ENCODE data around the gene ATP2B2.

ATP2B2 gene

GRCh38 chr3:10328460-10329071, 176.8 kb downstream of the ATP2B2 start:
- no peak for DNase-seq (ENCODE audit: low read depth)

DNA sequence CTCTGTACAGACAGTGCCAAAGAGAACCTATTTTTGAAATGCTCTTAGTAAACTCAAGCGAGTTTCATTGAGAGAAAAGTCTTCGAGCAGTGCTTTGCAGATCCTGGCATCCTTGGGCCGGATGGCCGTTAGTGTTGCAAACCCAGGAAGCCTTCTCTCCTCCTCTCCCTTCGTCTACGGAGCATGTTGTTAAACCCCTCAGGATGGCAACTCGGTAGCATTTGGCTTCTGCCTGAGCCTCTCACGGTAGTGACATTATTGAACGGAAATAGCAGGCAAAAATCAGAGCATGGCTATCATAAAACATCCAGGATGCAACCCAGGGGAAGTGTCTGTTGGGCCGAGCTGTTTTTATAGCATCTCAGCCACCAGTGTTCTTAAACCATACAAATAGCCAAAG, 177.8 kb downstream of the ATP2B2 start:
- DNase-seq (ENCODE audit: low read depth) = no peak

DNA sequence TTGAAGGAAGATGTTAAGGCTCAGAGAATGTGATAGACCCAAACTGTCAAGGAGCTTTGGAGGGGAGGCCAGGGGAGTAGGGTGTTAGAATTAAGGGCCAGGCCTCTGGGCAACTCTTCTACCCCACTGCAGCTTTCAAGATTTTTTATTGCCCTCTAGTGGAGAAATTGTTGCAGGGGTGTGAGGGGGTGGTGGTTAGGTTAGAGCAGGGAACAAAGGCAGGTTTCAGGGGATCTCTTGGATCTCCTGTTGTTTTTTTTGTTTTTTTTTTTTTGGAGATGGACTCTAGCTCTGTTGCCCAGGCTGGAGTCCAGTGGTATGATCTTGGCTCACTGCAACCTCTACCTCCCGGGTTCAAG, 183.1 kb downstream of the ATP2B2 start:
- DNase-seq (ENCODE audit: low read depth) = no peak

- DNase-seq (ENCODE audit: low read depth) = no peak
Observed at GRCh38 chr3:10321630-10322351, 183.6 kb downstream of the ATP2B2 start.

- no peak for DNase-seq (ENCODE audit: low read depth)
Observed at GRCh38 chr3:10320320-10320677, 185.1 kb downstream of the ATP2B2 start.

- peak; percentile 19 for DNase-seq (ENCODE audit: low read depth)
Observed at GRCh38 chr3:10319804-10320203, 185.6 kb downstream of the ATP2B2 start.

GRCh38 chr3:10319251-10319650, 186.1 kb downstream of the ATP2B2 start:
- DNase-seq (ENCODE audit: low read depth) = no peak

GRCh38 chr3:10317961-10318350, 187.4 kb downstream of the ATP2B2 start:
- no peak for DNase-seq (ENCODE audit: low read depth)

DNA sequence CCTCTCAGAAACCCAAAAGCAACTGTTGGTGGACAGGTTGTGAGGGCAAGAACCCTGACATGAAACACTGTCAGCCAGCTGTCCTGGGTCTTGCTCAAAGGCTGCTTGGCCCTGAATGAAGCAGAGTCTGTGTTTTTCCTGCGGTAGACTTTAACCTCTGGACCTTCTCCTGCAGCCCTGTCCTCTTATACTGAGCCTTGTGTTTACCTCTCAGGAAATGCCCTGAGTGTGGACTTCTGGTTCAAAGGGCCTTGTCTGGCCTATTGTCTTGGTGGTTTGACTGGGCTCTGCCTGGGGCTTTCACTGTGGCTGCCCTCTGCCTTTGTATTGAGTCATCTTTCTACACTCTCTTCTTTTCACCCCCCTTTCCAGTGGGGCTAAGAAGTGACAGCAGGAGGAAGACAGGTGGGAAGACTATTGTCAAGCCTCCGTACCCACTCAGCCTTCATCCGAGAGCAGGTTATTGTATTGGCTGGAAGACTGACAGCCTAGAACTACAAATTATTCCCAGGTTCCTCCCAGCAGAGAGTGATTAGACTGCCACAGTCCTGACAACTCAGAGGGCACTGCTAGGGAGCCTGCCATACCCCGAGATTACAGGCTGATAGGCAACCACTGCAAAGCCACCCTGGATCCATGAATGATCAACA, 187.9 kb downstream of the ATP2B2 start:
- DNase-seq (ENCODE audit: low read depth) = no peak

GRCh38 chr3:10315771-10316344, 189.5 kb downstream of the ATP2B2 start:
- DNase-seq (ENCODE audit: low read depth) = no peak

DNA sequence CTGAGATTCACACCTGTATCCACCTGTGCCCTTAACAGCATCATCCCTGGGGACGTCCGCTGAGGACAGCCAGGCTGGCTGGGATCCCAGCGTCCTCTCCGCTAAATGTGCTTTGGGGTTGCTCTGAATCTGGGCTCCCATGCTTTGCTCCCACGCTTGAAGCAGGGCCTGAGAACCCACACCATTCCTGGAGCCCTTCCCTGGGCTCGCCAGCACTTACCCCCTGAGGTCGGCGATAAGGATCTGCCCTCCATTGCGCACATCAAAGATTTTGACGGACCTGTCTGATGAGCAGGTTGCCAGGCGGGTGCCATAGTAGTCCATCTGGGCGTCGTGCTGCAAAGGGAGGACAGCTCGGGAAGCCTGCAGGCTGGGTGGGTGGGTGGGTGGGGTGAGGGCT, 190.3 kb downstream of the ATP2B2 start:
- no peak for DNase-seq (ENCODE audit: low read depth)

DNA sequence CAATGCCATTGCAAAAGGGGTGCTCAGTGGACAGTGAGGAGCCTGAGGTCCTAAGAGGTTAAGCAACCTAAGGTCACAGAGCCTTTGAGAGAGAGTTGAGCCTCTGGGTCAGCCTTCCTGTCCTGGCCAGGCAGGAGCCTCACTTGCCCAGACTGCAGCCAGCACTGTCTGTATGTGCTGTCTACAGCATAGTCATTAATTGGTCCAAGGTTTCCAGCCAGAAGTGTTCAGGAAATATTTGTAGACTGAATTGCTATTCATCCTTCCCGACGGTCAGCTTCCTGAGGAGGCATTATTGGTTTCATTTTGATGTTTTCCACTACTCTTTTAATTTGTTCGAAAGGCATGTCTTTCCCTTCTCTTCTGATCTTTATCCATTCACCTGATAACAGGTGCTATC, 192.5 kb downstream of the ATP2B2 start:
- no peak for DNase-seq (ENCODE audit: low read depth)

DNA sequence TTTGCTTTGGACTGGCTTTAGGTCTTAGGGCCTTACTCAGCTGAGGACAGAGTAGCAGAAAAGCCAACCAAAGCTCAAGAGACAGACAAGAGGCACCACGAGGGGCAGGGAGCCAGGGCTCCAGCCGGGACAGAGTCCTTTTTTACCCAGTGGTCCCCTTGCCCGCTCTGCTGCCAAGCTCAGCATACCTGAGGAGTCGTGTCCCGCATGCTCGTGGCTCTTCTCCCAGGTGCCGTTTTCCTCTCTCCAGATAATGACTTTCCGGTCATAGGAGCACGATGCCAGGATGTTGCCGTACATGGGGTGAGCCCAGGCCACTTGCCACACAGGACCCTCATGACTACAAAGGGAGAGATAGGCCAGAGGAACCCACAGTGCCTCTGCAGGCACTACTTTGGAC, 193.0 kb downstream of the ATP2B2 start:
- DNase-seq (ENCODE audit: low read depth) = no peak

DNA sequence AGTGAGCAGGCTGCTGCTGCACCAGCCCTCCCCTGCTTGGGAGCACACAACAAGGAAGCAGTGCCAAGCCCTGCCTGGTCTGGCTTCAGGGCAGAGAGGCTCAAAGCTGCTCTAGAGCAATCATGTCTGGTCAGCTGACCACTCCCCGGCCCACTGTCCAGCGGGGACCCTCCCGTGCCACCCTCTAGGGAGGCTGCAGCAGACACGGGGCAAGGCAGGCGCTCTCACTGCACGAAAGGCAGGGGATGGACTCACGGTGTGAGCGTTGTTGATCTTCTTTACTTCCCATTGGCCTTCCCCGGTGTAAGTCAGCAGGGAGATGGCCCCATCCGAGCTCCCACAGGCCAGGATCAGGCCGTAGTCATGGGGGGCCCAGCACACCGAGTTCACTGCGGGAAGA, 193.7 kb downstream of the ATP2B2 start:
- no peak for DNase-seq (ENCODE audit: low read depth)

- DNase-seq (ENCODE audit: low read depth) = peak; percentile 79
Observed at GRCh38 chr3:10310578-10310977, 194.8 kb downstream of the ATP2B2 start.

- no peak for DNase-seq (ENCODE audit: low read depth)
Observed at GRCh38 chr3:10309736-10310135, 195.7 kb downstream of the ATP2B2 start.

GRCh38 chr3:10308678-10309077, 196.7 kb downstream of the ATP2B2 start:
- no peak for DNase-seq (ENCODE audit: low read depth)

- no peak for DNase-seq (ENCODE audit: low read depth)
Observed at GRCh38 chr3:10306156-10306555, 199.2 kb downstream of the ATP2B2 start.

DNA sequence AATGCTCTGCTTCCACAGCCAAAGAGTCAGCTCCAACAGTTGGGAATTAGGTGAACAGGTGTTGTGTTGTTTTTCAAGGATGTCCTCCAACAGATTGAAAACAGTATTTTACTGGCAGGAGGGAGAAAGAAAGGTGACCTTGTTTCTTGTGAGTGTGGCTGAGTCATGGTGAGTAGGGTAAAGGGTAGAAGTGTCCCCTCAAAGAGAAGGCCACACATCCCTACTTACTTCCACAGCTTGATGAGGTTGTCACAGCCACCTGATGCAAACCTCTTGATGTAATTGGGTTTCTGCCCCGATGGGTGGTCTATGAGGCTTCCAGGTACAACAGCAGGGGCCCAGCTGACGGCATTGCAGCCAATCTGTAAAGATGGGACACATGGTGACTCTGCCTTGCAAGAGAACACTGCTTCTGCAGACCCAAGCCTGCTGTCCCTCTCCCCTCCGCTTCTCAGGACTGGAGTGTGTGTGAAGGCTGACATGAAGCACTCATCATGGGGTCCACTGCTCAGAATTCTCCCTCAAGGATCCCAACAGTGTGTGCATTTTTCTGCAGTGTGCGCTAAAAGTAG, 200.0 kb downstream of the ATP2B2 start:
- no peak for DNase-seq (ENCODE audit: low read depth)

DNA sequence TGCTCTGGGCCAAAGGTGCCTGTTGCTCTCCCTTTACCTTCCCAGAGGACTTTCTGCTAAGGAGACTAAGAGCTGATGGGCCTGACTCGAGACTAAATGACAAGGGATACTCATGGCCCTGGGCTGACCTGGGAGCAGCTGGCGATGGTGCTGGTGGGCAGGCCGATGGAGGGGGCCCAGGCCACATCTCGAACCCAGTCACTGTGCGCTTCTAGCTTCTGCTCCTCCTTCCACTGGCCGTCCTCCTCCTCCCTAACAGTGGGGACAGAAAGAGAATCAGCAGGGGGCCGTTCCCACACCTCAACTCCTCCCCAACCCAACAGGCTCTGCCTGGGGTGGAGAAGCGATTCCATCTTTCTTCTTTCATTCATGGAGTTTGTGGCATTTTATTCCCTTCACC, 200.5 kb downstream of the ATP2B2 start:
- no peak for DNase-seq (ENCODE audit: low read depth)

- DNase-seq (ENCODE audit: low read depth) = no peak
Observed at GRCh38 chr3:10303785-10304184, 201.6 kb downstream of the ATP2B2 start.

DNA sequence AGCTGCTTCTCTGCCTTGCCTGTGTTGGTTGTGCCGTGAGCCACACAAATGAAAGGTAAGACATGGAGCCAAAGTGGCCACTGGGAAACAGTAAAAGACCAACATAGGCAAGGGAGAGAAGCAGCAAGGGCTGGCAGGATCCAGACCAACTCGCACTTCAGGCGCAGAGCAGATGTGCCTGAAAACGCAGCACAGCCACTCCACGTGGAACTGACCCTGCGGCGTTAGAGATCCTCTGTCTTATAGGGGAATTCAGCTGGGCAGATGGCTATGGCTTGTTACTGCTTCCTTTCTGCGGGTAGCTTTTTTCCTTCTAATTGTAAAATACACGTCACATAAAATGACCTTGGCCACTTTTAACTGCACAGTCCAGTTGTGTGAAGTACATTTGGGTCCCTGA, 202.3 kb downstream of the ATP2B2 start:
- DNase-seq (ENCODE audit: low read depth) = no peak

GRCh38 chr3:10300087-10300486, 205.3 kb downstream of the ATP2B2 start:
- no peak for DNase-seq (ENCODE audit: low read depth)

All from fibroblast of gingiva (primary cell).